GM18870 (cell line): ENCODE measurements around the gene NHSL2.
"Not testable (repeated sequence)": the region's sequence is repeated elsewhere in the genome, so short reads cannot be mapped to it uniquely, and the experiment has no call there.

Experiments used
- ATAC-seq: cut with Tn5 transposase; IDR thresholded peaks from one replicate; pipeline ENCODE4 v1.9.1; 2021; ENCODE audit warnings: moderate library complexity; ENCODE audit not compliant: unreplicated experiment

NHSL2 gene

DNA sequence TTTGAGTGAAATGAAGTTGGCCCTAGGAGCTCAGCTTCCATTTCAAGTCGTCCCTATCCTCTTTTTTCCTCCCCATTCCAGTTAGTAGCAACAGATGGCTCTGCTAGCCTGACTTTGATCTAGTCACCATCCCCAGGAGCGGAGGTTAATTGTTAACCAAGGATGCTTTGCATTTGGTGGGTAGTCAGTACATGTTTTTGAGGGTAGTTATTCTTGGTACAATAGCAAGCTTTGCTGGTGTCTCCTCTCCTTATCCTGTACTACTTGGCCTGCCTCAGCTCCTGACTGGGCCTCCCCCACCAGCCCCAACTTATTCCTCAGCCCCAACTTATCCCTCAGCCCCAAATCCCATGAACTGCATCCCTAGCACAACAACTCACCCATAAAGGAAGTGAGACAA lies 235.9 kb downstream of the NHSL2 start:
- no peak for ATAC-seq

GRCh38 chrX:72158773-72159172 lies 248.1 kb downstream of the NHSL2 start:
- no peak for ATAC-seq

DNA sequence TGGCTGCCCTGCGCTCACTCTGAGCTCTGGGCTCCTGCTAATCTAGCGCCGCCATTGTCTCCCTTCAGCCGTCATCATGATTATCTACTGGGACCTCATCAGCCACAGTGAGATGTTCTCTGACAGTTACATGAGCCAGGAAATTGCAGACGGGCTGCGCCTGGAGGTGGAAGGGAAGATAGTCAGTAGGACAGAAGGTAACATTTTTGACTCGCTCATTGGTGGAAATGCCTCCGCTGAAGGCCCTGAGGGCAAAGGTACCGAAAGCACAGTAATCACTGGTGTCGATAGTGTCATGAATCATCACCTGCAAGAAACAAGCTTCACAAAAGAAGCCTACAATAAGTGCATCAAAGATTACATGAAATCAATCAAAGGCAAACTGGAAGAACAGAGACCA lies 249.1 kb downstream of the NHSL2 start:
- ATAC-seq, result no peak

GRCh38 chrX:72165551-72165950 lies 254.9 kb downstream of the NHSL2 start:
- no peak for ATAC-seq

DNA sequence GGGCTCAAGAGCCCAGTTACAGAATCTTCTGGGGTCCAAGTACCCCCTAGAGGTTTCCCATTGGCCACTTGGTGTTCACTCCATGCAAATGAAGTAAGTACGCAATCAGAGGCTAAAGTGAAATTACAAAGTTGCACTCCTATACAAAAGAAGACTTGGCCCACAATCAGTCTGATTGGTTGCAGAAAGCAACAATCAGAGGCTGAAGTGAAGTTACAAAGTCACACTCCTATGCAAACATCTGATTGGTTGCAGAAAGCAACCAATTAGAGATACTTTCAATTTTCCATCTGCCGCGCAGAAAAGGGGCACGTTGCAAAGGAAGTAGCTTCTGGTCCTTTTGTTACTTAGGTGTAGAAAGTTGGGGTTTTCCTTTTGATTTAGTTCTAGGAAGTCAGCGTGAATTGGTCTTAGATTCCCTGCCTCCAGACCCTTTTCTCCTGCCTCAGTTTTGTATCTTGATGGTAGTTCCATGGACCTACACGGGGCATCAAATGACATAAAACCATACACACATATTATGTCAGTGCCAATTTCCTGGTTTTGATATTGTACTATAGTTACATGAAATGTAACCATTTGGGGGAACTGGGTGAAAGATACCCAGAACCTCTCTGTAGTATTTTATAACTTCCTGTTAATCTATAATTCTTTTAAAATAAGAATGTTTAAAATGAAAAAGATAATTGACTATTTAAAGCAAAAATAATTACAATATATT lies 258.5 kb downstream of the NHSL2 start:
- ATAC-seq, result no peak

- not testable (repeated sequence) for ATAC-seq
These were observed 265.6 kb downstream of the NHSL2 start for GRCh38 chrX:72176289-72176688.

GRCh38 chrX:72176981-72177380 lies 266.3 kb downstream of the NHSL2 start:
- no peak for ATAC-seq

GRCh38 chrX:72180539-72180938 lies 269.9 kb downstream of the NHSL2 start:
- ATAC-seq, result peak; percentile 3

- peak; percentile 91 for ATAC-seq
These were observed 270.8 kb downstream of the NHSL2 start, which contains the start of gene PIN4 for GRCh38 chrX:72181178-72182125. Gene PIN4, plus strand, starts transcription at chrX:72181757. Its CDS starts 29 bp downstream, at chrX:72181786.

- no peak for ATAC-seq
These were observed 272.3 kb downstream of the NHSL2 start for GRCh38 chrX:72182924-72183323.

DNA sequence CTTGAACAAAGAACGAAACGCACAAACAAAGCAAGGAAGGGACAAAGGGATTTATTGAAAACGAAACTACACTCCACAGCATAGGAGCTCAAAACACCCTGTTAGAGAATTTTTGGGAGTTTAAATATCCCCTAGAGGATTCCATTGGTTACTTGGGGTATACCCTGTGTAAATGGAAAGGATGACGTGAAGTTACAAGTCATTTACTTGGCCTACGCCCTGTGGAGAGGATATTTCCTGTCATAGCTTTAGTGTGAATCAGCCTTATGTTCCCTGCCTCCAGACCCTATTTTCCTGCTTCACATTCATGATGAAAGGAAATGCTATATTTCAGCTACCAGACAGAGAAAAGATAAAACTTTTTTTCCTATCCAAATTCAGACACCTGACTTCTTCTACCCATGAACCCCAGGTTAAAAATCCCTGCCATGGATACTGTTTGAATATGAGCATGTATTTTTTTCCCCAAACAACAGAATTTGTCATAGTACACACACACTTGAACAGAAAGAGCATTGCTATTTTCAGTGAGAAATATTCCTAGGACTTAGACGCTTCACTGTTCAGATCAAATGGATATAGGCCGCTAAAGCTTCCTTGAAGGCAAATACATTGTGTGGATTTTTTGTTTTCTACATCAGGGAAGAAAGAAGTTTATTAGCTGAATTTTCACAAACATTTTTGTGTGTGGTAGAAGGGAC lies 291.3 kb downstream of the NHSL2 start:
- no peak for ATAC-seq
